H1 (cell line): Measurements from ENCODE around the gene OR4F6. TPM values are rescaled to one million over a fixed set of nuclear protein-coding genes. Genes with fewer than 3 reads are reported as not detected.

Experiments
- BACH1 ChIP-seq: IDR thresholded peaks from 2 replicates; pipeline ENCODE4 v1.6.1; 2012; ENCODE audit warnings: low read length, improper control_type of control experiment
- BRCA1 ChIP-seq: IDR thresholded peaks from 2 replicates; pipeline ENCODE4 v1.6.1; 2012; ENCODE audit warnings: low read depth, low read length, improper control_type of control experiment
- CEBPB ChIP-seq: IDR thresholded peaks from 2 replicates; pipeline ENCODE4 v1.6.1; 2012; ENCODE audit warnings: low read depth, low read length
- POLR2AphosphoS5 ChIP-seq: IDR thresholded peaks from 2 replicates; pipeline ENCODE4 v1.6.1; 2011; ENCODE audit warnings: low read depth, low read length
- SIX5 ChIP-seq: IDR thresholded peaks from 2 replicates; pipeline ENCODE4 v1.6.1; 2011; ENCODE audit warnings: mild to moderate bottlenecking, low read depth, low read length
- YY1 ChIP-seq: IDR thresholded peaks from 2 replicates; pipeline ENCODE4 v1.6.1; 2011; ENCODE audit warnings: low read depth, mild to moderate bottlenecking, low read length
- polyA plus RNA-seq, 7 experiments: library from polyadenylated mRNA; depleted of rRNA in 3 of 7; stranded (reverse) in 5 of 7; unstranded in 2 of 7; fragments of >200 nt in 5 of 7; fragments of 200-250 nt in 2 of 7; gene quantifications; 1 replicate in 5 of 7; 2 replicates in 1 of 7; 4 replicates in 1 of 7; pipeline versions ENCODE4 v1.2.1 to v1.2.3, GENCODE V29; 2011 to 2013; ENCODE audit warnings: missing spikeins in 2 of 7, mixed read lengths in 2 of 7
- total RNA-seq: library from RNA; stranded (reverse); fragmentation: NEBNext Ultra II Directional; extraction: Animal tissue kit (Norgen Biotek cat#: 25700); gene quantifications from 2 replicates; pipeline ENCODE4 v1.2.1, GENCODE V29; 2021

The OR4F6 gene
- total and polyA plus RNA-seq, 2 of the 8 experiments (the other 6 are each of a cell fraction or from before 2014, with no cell fraction given): not detected

DNA sequence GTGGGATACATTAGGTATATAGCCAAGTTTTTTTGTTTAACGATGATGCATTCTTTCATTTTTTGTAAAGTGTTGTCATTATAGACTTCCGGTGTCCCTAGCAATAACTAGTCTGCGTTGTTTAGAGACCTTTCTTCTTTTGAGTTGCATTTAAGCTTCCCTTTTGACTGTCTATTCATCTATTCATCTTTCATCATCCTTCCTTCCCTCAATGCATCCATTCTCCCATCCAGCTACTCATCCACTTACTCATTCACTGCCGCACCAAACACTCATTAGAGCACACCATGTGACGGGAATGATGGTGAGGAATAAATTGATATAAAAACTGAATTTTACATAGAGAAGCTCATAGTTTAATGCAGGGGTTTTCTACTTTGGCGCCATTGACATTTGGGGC is 41.6 kb downstream of the OR4F6 start (continued):
- no peak for TF ChIP-seq BRCA1
- TF ChIP-seq SIX5: no peak
- no peak for TF ChIP-seq POLR2AphosphoS5
- no peak for TF ChIP-seq BACH1
- TF ChIP-seq YY1: no peak
- no peak for TF ChIP-seq CEBPB
- TF ChIP-seq, all 59 proteins: peak for 0
